NB4 (cell line): ENCODE results near the gene UCMA.
A peak's percentile ranks its signal among the peaks of the same experiment; 100 is the strongest.

Source experiments
- DNase-seq: peaks from one replicate; pipeline ENCODE4 v3.0.0; 2010; ENCODE audit warnings: low read depth
- H3K4me3 ChIP-seq: one replicate; pipeline ENCODE4 v1.5.1; 2011; ENCODE audit warnings: mild to moderate bottlenecking, low read depth, low read length, moderate library complexity
- CTCF ChIP-seq: IDR thresholded peaks from one replicate; pipeline ENCODE4 v1.5.1; 2012; ENCODE audit warnings: low read depth, low read length
- MYC ChIP-seq: IDR thresholded peaks from 2 replicates; pipeline ENCODE4 v1.6.1; 2011; ENCODE audit warnings: low read depth, low read length
- POLR2A ChIP-seq: IDR thresholded peaks from 2 replicates; pipeline ENCODE4 v1.6.1; 2011; ENCODE audit warnings: mild to moderate bottlenecking; ENCODE audit not compliant: insufficient read length; ENCODE audit errors: extremely low read depth
- TF ChIP-seq, protein P1 (sequence below): IDR thresholded peaks from 2 replicates; pipeline ENCODE4 v1.6.1; 2011; ENCODE audit warnings: low read depth, low read length

The UCMA gene

GRCh38 chr10:13201132-13201531, 33.0 kb downstream of the UCMA start:
- DNase-seq = no peak
- TF ChIP-seq POLR2A (no peak), CTCF (no peak), MYC (no peak)
- TF ChIP-seq, protein P1, sequence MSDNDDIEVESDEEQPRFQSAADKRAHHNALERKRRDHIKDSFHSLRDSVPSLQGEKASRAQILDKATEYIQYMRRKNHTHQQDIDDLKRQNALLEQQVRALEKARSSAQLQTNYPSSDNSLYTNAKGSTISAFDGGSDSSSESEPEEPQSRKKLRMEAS = no peak
- H3K4me3 ChIP-seq = no peak overlapping the region

GRCh38 chr10:13195016-13195415, 39.2 kb downstream of the UCMA start:
- no peak overlapping the region for H3K4me3 ChIP-seq
- DNase-seq = peak; percentile 1
- TF ChIP-seq MYC = no peak
- TF ChIP-seq CTCF = no peak
- TF ChIP-seq, protein P1 = no peak
- TF ChIP-seq POLR2A = no peak

- no peak for DNase-seq
- no peak overlapping the region for H3K4me3 ChIP-seq
- TF ChIP-seq CTCF = no peak
- no peak for TF ChIP-seq POLR2A
- TF ChIP-seq, protein P1 = no peak
Measured at GRCh38 chr10:13193637-13194036, 40.5 kb downstream of the UCMA start.

DNA sequence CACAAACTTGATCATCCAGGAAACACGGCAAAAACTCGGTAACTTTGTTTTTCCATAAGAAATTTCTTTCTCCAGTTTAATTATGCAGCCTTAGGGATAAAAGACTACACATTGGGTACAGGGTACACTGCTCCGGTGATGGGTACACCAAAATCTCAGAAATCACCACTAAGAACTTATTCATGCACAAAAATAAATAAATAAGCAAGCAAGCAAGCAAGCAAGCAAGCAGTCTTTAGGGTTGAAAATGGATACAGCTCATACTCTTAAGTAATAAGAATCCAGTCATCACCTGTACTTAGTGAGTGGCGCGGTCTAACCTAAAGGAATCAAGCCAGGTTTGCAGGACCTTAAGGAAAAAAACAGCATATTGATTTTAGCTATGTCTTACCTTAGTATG, 42.8 kb downstream of the UCMA start:
- TF ChIP-seq CTCF (no peak), MYC (no peak), POLR2A (no peak)
- TF ChIP-seq, protein P1 = no peak
- no peak overlapping the region for H3K4me3 ChIP-seq

GRCh38 chr10:13190816-13191215, 43.4 kb downstream of the UCMA start:
- DNase-seq = no peak
- H3K4me3 ChIP-seq = no peak overlapping the region
- TF ChIP-seq MYC (no peak), POLR2A (no peak), CTCF (no peak)
- TF ChIP-seq, protein P1 = no peak

More for the DNA sequence above, 42.8 kb downstream of the UCMA start:
- DNase-seq = no peak

- TF ChIP-seq CTCF (no peak), MYC (no peak), POLR2A (no peak)
- TF ChIP-seq, protein P1 = no peak
- DNase-seq = no peak
- H3K4me3 ChIP-seq = no peak overlapping the region
Measured at GRCh38 chr10:13189961-13190360, 44.2 kb downstream of the UCMA start.
